22Rv1 (cell line): ENCODE data around the gene MAP2.

Source experiments
- CTCF ChIP-seq: fragments of 450-650 bp; IDR thresholded peaks from 2 replicates; pipeline ENCODE4 v1.5.1; 2017; ENCODE audit warnings: mild to moderate bottlenecking
- ZFX ChIP-seq: fragments of 450-650 bp; IDR thresholded peaks from 2 replicates; pipeline ENCODE4 v1.6.1; 2017; ENCODE audit warnings: antibody characterized with exemption, borderline replicate concordance

- TF ChIP-seq CTCF (no peak), ZFX (no peak)
Measured at GRCh38 chr2:209463835-209464234, 40.0 kb downstream of the MAP2 start.
